Neural cell (in vitro differentiated cells): ENCODE results near the gene PIK3CA. TPM values are rescaled to one million over a fixed set of nuclear protein-coding genes. Genes with fewer than 3 reads are reported as not detected.
"Not testable (repeated sequence)": the region's sequence is repeated elsewhere in the genome, so short reads cannot be mapped to it uniquely, and the experiment has no call there.

Experiments used
- H2AFZ ChIP-seq: fragments of 200-600, 300-800 bp; sonication (generic), shearing (Covaris generic); 2 replicates; pipeline ENCODE4 v1.6.0; 2014; ENCODE audit warnings: low read depth, mild to moderate bottlenecking, antibody characterized with exemption, low read length, moderate library complexity
- H3F3A ChIP-seq: fragments of 200-600 bp; shearing (Covaris generic); 2 replicates; pipeline ENCODE4 v1.6.1; 2016; ENCODE audit warnings: mild to moderate bottlenecking, moderate library complexity, mixed read lengths, antibody characterized with exemption, low read length; ENCODE audit not compliant: insufficient read depth, poor library complexity, severe bottlenecking
- H3K27ac ChIP-seq: fragments of 200-600, 300-800 bp; sonication (generic), shearing (Covaris generic); 2 replicates; pipeline ENCODE4 v1.5.1; 2014; ENCODE audit warnings: mild to moderate bottlenecking, low read length, moderate library complexity
- H3K27me3 ChIP-seq: fragments of 300-800, 200-600 bp; sonication (generic), shearing (Covaris generic); 2 replicates; pipeline ENCODE4 v1.6.0; 2014; ENCODE audit warnings: mild to moderate bottlenecking, low read depth, low read length, moderate library complexity; ENCODE audit not compliant: insufficient read depth
- H3K36me3 ChIP-seq: fragments of 300-800, 200-600 bp; sonication (generic), shearing (Covaris generic); 2 replicates; pipeline ENCODE4 v1.5.1; 2014; ENCODE audit warnings: mild to moderate bottlenecking, antibody characterized with exemption, low read length, moderate library complexity; ENCODE audit not compliant: insufficient read depth
- H3K4me2 ChIP-seq: fragments of 300-800, 200-600 bp; sonication (generic), shearing (Covaris generic); 2 replicates; pipeline ENCODE4 v1.6.0; 2014; ENCODE audit warnings: mild to moderate bottlenecking, low read length
- H3K4me3 ChIP-seq: fragments of 300-800, 200-600 bp; sonication (generic), shearing (Covaris generic); 2 replicates; pipeline ENCODE4 v1.5.1; 2014; ENCODE audit warnings: mild to moderate bottlenecking, low read length, moderate library complexity
- H3K79me2 ChIP-seq: fragments of 200-600 bp; shearing (Covaris generic); replicated peaks from 2 replicates; pipeline ENCODE4 v1.6.0; 2014; ENCODE audit warnings: mild to moderate bottlenecking, low read length, moderate library complexity; ENCODE audit not compliant: insufficient read depth
- H3K9ac ChIP-seq: fragments of 300-800, 200-600 bp; sonication (generic), shearing (Covaris generic); 2 replicates; pipeline ENCODE4 v1.6.1; 2016; ENCODE audit warnings: mild to moderate bottlenecking, low read length, mixed read lengths
- H3K9me2 ChIP-seq: fragments of 200-600 bp; shearing (Covaris generic); 2 replicates; pipeline ENCODE4 v1.6.1; 2016; ENCODE audit warnings: mild to moderate bottlenecking, low read length, mixed read lengths; ENCODE audit not compliant: insufficient read depth
- H3K9me3 ChIP-seq: fragments of 200-600, 300-800 bp; sonication (generic), shearing (Covaris generic); 2 replicates; pipeline ENCODE4 v1.6.1; 2016; ENCODE audit warnings: mild to moderate bottlenecking, mixed run types, low read length, moderate library complexity, mixed read lengths
- H4K20me1 ChIP-seq: fragments of 200-600 bp; shearing (Covaris generic); 2 replicates; pipeline ENCODE4 v1.6.1; 2016; ENCODE audit warnings: mild to moderate bottlenecking, mixed run types; ENCODE audit not compliant: insufficient read depth
- CTCF ChIP-seq: fragments of 450-650 bp; IDR thresholded peaks from 2 replicates; pipeline ENCODE4 v1.5.1; 2014; ENCODE audit warnings: antibody characterized with exemption, mild to moderate bottlenecking, moderate library complexity; ENCODE audit not compliant: poor library complexity, severe bottlenecking
- EP300 ChIP-seq: fragments of 450-650 bp; conservative IDR thresholded peaks from 2 replicates; pipeline ENCODE4 v1.6.1; 2014; ENCODE audit warnings: antibody characterized with exemption, mild to moderate bottlenecking, moderate library complexity; ENCODE audit not compliant: poor library complexity, severe bottlenecking
- EZH2 ChIP-seq: fragments of 200-600, 300-800 bp; shearing (Covaris generic), sonication (generic); IDR thresholded peaks from 2 replicates; pipeline ENCODE4 v1.6.1; 2014; ENCODE audit warnings: antibody characterized with exemption, low read length, borderline replicate concordance, mild to moderate bottlenecking; ENCODE audit not compliant: insufficient read depth, poor library complexity, severe bottlenecking
- MXI1 ChIP-seq: fragments of 450-650 bp; conservative IDR thresholded peaks from 2 replicates; pipeline ENCODE4 v1.6.1; 2014; ENCODE audit warnings: antibody characterized with exemption, mild to moderate bottlenecking; ENCODE audit not compliant: poor library complexity, severe bottlenecking
- POLR2AphosphoS5 ChIP-seq: IDR thresholded peaks from 2 replicates; pipeline ENCODE4 v1.6.1; 2012
- RAD21 ChIP-seq: fragments of 450-650 bp; conservative IDR thresholded peaks from 2 replicates; pipeline ENCODE4 v1.6.1; 2014; ENCODE audit warnings: antibody characterized with exemption, mild to moderate bottlenecking, moderate library complexity
- REST ChIP-seq: IDR thresholded peaks from 2 replicates; pipeline ENCODE4 v1.6.1; 2012; ENCODE audit warnings: borderline replicate concordance
- SMC3 ChIP-seq: fragments of 450-650 bp; conservative IDR thresholded peaks from 2 replicates; pipeline ENCODE4 v1.6.1; 2014; ENCODE audit warnings: antibody characterized with exemption, mild to moderate bottlenecking, moderate library complexity; ENCODE audit not compliant: poor library complexity
- TAF1 ChIP-seq: IDR thresholded peaks from 2 replicates; pipeline ENCODE4 v1.6.1; 2012; ENCODE audit warnings: low read depth
- polyA plus RNA-seq: library from polyadenylated mRNA; depleted of rRNA; stranded (reverse); fragments of >200 nt; gene quantifications from 2 replicates; pipeline ENCODE4 v1.2.3, GENCODE V29; 2014

PIK3CA gene
- polyA plus RNA-seq, 1 donor from 2014 or later, result 15.2 TPM

- TF ChIP-seq RAD21 (no peak), POLR2AphosphoS5 (no peak), MXI1 (no peak), EZH2 (no peak), TAF1 (no peak), CTCF (no peak), REST (no peak), SMC3 (no peak), EP300 (no peak)
- H3K9me3 ChIP-seq, result no peaks in the 10 kb centered on the region
- H2AFZ ChIP-seq, result no peak overlapping the region
These were observed 121.1 kb downstream of the PIK3CA start for GRCh38 chr3:179269152-179269707.

GRCh38 chr3:179272385-179272784, 124.2 kb downstream of the PIK3CA start:
- no peak for TF ChIP-seq CTCF
- no peak for TF ChIP-seq EZH2
- no peak for TF ChIP-seq EP300
- no peak for TF ChIP-seq SMC3
- TF ChIP-seq MXI1, result no peak
- TF ChIP-seq TAF1, result no peak
- no peak for TF ChIP-seq REST
- no peak for TF ChIP-seq POLR2AphosphoS5
- TF ChIP-seq RAD21, result no peak
- H3K9me3 ChIP-seq, result no peaks in the 10 kb centered on the region
- H4K20me1 ChIP-seq, result no peaks in the 10 kb centered on the region
- H3K36me3 ChIP-seq, result no peaks in the 10 kb centered on the region
- H2AFZ ChIP-seq, result no peak overlapping the region
- no peaks in the 10 kb centered on the region for H3K9me2 ChIP-seq
- H3K4me3 ChIP-seq, result no peak overlapping the region
- no peak overlapping the region for H3K27ac ChIP-seq
- no peak overlapping the region for H3K9ac ChIP-seq
- no peak overlapping the region for H3K4me2 ChIP-seq
- H3F3A ChIP-seq, result no peaks in the 10 kb centered on the region
- no peaks in the 10 kb centered on the region for H3K27me3 ChIP-seq
- no peaks in the 10 kb centered on the region for H3K79me2 ChIP-seq

More at GRCh38 chr3:179269152-179269707, 121.1 kb downstream of the PIK3CA start:
- no peak overlapping the region for H3K9ac ChIP-seq
- H3K4me3 ChIP-seq, result no peak overlapping the region
- no peaks in the 10 kb centered on the region for H3K9me2 ChIP-seq
- no peak overlapping the region for H3K4me2 ChIP-seq
- H3F3A ChIP-seq, result no peaks in the 10 kb centered on the region
- no peaks in the 10 kb centered on the region for H3K36me3 ChIP-seq
- no peaks in the 10 kb centered on the region for H4K20me1 ChIP-seq
- no peaks in the 10 kb centered on the region for H3K27me3 ChIP-seq
- no peaks in the 10 kb centered on the region for H3K79me2 ChIP-seq
- H3K27ac ChIP-seq, result no peak overlapping the region

GRCh38 chr3:179274434-179274833, 126.3 kb downstream of the PIK3CA start:
- not testable (repeated sequence) for H3K27me3 ChIP-seq, H3K79me2 ChIP-seq, H4K20me1 ChIP-seq, H3K4me3 ChIP-seq, H3K9ac ChIP-seq, H3K36me3 ChIP-seq, H3F3A ChIP-seq, H3K27ac ChIP-seq, H3K4me2 ChIP-seq, H2AFZ ChIP-seq, H3K9me3 ChIP-seq, H3K9me2 ChIP-seq
